Uterus (tissue), 4 donors: ENCODE results near the gene ASH1L. TPM values are rescaled to one million over a fixed set of nuclear protein-coding genes. Genes with fewer than 3 reads are reported as not detected.

Experiments used
- DNase-seq, 2 donors: peaks; one replicate each; pipeline ENCODE4 v3.0.0-alpha.2; 2019 to 2020
- H3K27ac ChIP-seq, 2 donors: fragments of 200-600 bp; sonication (generic); 1 replicate in 1 of 2; 2 replicates in 1 of 2; pipeline ENCODE4 v1.5.1; 2016 to 2018
- H3K27me3 ChIP-seq, 2 donors: fragments of 200-600 bp; sonication (generic); one replicate each; pipeline ENCODE4 v1.5.1; 2018 to 2019; ENCODE audit warnings: control low read depth in 1 of 2
- H3K36me3 ChIP-seq, 2 donors: fragments of 200-600 bp; sonication (generic); one replicate each; pipeline ENCODE4 v1.5.1; 2019; ENCODE audit warnings: control low read depth in 1 of 2
- H3K4me1 ChIP-seq, 2 donors: fragments of 200-600 bp; sonication (generic); one replicate each; pipeline ENCODE4 v1.5.1; 2018 to 2019; ENCODE audit warnings: control low read depth in 1 of 2
- H3K4me3 ChIP-seq, 2 donors: fragments of 200-600 bp; sonication (generic); 1 replicate in 1 of 2; 2 replicates in 1 of 2; pipeline ENCODE4 v1.5.1; 2018 to 2019; ENCODE audit warnings: mild to moderate bottlenecking in 1 of 2
- H3K9me3 ChIP-seq, 2 donors: fragments of 200-600 bp; sonication (generic); one replicate each; pipeline ENCODE4 v1.5.1; 2019; ENCODE audit warnings: control low read depth in 1 of 2
- CTCF ChIP-seq, 4 experiments: fragments of 200-600 bp in 2 of 4; fragments of 450-650 bp in 2 of 4; sonication (generic) in 2 of 4; IDR thresholded peaks; one replicate each; pipeline ENCODE4 v1.5.1; 2016 to 2019; ENCODE audit warnings: antibody characterized with exemption in 4 of 4, mild to moderate bottlenecking in 2 of 4, moderate library complexity in 1 of 4
- POLR2A ChIP-seq, 2 donors: fragments of 450-650 bp; IDR thresholded peaks; one replicate each; pipeline ENCODE4 v1.6.1; 2016; ENCODE audit warnings: antibody characterized with exemption in 2 of 2, mild to moderate bottlenecking in 1 of 2, moderate library complexity in 1 of 2
- intact Hi-C: fragments of 100-400 bp; cut with DNase I; formaldehyde crosslinking; loops from one replicate; pipeline ENCODE4 v1.15.1; 2023; ENCODE audit warnings: low total_unique reads
- microRNA counts, 2 donors: library from miRNA; unstranded; fragments of <30 nt; microRNA quantifications; one replicate each; lab custom pipeline; 2016 to 2017
- microRNA-seq: library from miRNA; unstranded; fragments of <30 nt; microRNA quantifications from one replicate; pipeline ENCODE4, GENCODE V29; 2016; ENCODE audit warnings: borderline microRNAs expressed, borderline replicate concordance
- small RNA-seq: library from RNA; depleted of rRNA; stranded (forward); fragments of <200 nt; gene quantifications from one replicate; pipeline ENCODE3, GENCODE V24; 2016
- total RNA-seq, 4 donors: library from RNA; depleted of rRNA in 3 of 4; stranded (reverse); fragments of >200 nt in 3 of 4; gene quantifications; one replicate each; pipeline versions ENCODE4 v1.1.0 to v1.2.4, GENCODE V29; 2014 to 2023
- donor health status: DM: yes; HTN: yes; CAD: no.

Gene ASH1L
- total RNA-seq, 4 donors from 2014 or later = 48.9 to 159 (median 99.8) TPM

- Histone ChIP-seq H3K36me3 (no peaks in the 10 kb centered on the region), H3K9me3 (no peaks in the 10 kb centered on the region), H3K4me3 (no peak overlapping the region), H3K27me3 (no peaks in the 10 kb centered on the region), H3K27ac (no peak overlapping the region), H3K4me1 (no peaks in the 10 kb centered on the region)
- intact Hi-C loops = no loop called here
- TF ChIP-seq CTCF (IDR thresholded peaks at IDR 0.05) (no peak), POLR2A (IDR thresholded peaks at IDR 0.05) (no peak)
- no peak for DNase-seq
Measured at GRCh38 chr1:155285631-155286044, 277.0 kb downstream of the ASH1L start.

MicroRNAs encoded within 50 kb of the gene (microRNA counts, 767-probe panel; counts per million panel counts)
- 0 counts per million in 2 donors for microRNA hsa-miR-555 (lab: Ali Mortazavi, UCI)

Small RNAs within 50 kb of the gene (microRNA-seq; reads per million reads assigned to microRNA genes)
- not detected for gene MIR555

Small RNAs within 50 kb of the gene (small RNA-seq; reads per million reads assigned to genes)
- gene AL353807.4 (not detected), gene RNU6-106P (not detected), gene RNU6-1297P (not detected)

Other genes starting within 250 kb of the ASH1L start
- 10 to 100 TPM; 13.8 to 49.1 (median 35.9) TPM for gene RUSC1, start 241.9 kb downstream of the ASH1L start, total RNA-seq
- gene MSTO1, start 47.4 kb upstream of the ASH1L start, total RNA-seq = 10 to 100 TPM; 10.6 to 76.8 (median 38.6) TPM
- gene YY1AP1, start 126.0 kb upstream of the ASH1L start, total RNA-seq = 1,000 to 10,000 TPM in 1 of 4 donors, 100 to 1,000 TPM in 2, 10 to 100 TPM in 1; 79.1 to 6,578 (median 156) TPM
- gene DAP3, start 126.3 kb upstream of the ASH1L start, total RNA-seq = 100 to 1,000 TPM in 1 of 4 donors, 10 to 100 TPM in 3; 43.5 to 177 (median 69.6) TPM